HTR-8/SVneo (cell line): ENCODE measurements around the gene MAML2.

Experiments used
- DNase-seq: peaks from one replicate; pipeline ENCODE4 v3.0.0; 2011; ENCODE audit warnings: low spot score, mixed read lengths; ENCODE audit not compliant: insufficient read length
- FAIRE-seq: peaks from 2 replicates; lab custom pipeline; 2011; peaks lifted over from hg19 to GRCh38; lab: Jason Lieb, UNC

Gene MAML2

GRCh38 chr11:96147906-96148486 is 195.0 kb downstream of the MAML2 start:
- DNase-seq (no peak), FAIRE-seq (no peak)

GRCh38 chr11:96147186-96147585 is 195.8 kb downstream of the MAML2 start:
- no peak for DNase-seq
- no peak for FAIRE-seq

DNA sequence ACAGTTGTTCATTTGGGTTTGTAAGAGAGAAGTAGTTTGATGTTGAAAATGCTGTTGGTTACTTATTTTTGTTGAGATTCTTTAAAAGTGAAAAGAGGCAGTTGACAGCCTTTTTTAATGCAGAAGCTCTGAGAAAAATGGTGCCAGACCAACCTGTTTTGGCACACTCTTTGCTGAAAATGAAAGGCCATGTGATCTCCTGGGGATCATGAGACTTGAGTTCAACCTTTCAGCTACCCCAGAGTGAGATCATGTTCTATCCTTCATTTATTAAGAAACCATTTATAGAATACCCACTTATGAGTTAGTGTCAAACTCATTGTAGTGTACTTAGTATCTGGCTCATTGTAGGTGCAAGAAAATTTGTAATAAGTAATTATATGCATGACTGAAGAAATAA is 196.2 kb downstream of the MAML2 start:
- FAIRE-seq (no peak), DNase-seq (no peak)

DNA sequence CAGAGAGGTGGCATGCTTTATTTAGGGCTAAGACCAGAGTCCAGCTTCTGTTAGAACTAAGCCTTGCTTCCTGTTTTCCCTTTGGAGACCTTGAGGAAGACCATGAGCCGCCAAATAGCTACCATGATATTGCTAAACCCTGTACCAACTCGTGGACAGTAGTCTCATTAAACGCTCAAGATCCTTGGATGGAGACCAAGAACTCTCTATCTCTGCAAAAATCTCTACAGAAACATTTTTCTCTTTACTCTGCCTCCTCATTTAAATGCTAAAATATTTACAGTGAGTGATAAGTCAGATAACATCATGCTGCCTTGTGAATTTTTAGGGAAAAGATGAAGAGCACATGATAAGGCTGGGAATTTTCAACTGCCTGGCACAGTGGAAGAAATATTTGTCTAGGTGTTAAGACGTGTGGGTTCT is 197.8 kb downstream of the MAML2 start:
- FAIRE-seq (no peak), DNase-seq (no peak)

- DNase-seq: no peak
- FAIRE-seq: no peak
Measured at GRCh38 chr11:96144553-96144952, 198.4 kb downstream of the MAML2 start.

DNA sequence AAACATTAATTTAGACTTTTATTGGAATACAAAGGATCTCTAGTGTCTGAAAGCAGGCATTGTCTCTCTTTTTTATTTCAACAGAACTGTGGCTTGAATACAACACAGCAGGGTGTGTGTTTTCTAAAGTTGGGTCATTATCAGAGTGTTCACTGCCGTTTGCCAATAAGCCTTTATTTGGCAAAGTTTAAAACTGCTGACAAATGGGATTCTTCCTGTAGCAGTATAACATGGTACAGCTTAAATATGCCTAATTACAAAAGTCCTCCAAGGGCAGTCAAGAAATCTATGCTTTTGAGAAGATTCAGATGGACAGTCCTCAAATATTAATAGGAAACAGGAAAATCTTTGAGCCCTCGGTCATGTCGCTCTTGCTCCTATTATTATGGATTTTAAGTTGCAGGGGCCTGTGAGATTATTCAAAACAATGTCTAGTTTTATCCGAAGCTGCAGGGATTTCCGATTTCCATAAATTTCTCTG is 199.9 kb downstream of the MAML2 start:
- FAIRE-seq (no peak), DNase-seq (no peak)

DNA sequence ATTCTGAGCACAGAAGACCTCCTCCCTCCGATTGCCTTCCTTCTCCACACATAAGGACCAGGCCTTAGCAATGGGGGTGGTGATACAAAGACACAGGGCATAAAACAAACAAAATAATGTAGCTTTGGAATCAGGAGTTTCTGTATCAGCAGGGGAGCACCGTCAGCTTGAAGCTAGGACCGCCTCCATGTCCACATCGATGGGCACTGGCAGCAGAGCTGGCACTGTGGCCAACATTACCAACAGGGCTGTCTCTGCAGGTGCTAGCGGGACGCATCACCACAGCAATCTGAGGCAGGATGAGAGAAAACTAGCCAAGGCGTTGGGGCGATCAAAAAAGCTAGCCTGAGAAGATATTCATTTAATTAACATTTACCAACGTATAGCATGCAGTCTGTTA is 201.4 kb downstream of the MAML2 start:
- DNase-seq: no peak
- no peak for FAIRE-seq

DNA sequence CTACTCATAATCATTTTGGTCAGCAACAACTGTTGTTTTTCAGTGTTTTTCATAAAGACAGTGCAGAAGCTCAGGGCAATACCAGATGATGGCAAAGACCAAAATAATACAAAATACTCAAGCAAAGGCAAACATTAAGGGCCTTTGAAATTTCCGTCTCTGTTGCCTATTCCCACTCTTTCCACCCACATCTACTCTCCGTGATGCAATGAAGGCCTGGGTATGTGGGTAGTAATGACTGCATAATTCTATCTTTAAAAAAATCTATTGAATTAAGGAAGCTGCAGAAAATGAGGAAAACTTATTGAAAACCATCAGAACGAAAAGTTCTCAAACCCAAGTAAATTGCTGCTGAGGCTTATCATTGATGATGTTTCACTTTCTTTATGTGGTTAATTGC is 203.3 kb downstream of the MAML2 start:
- DNase-seq (no peak), FAIRE-seq (no peak)

GRCh38 chr11:96137373-96137772 is 205.6 kb downstream of the MAML2 start:
- DNase-seq: no peak
- no peak for FAIRE-seq

GRCh38 chr11:96136613-96137298 is 206.2 kb downstream of the MAML2 start:
- FAIRE-seq (no peak), DNase-seq (no peak)

DNA sequence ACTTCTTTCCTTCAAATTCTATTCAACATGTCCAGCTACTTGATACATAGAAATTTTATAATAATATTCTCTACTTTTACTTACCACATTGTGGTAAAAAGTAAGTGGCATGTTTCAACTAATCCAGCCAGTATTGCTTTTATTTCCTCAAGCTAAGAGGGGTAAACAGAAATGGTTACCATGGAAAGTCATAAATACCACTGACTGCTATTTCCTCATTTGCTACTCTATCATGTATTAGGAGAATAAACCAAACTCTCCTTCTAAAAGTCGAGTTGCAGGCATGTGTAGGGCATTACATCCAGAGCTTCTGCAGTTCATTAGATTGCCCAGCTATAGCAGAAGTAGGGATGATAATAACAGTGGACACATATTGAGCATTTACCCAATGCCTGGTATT is 208.4 kb downstream of the MAML2 start:
- FAIRE-seq (no peak), DNase-seq (no peak)

DNA sequence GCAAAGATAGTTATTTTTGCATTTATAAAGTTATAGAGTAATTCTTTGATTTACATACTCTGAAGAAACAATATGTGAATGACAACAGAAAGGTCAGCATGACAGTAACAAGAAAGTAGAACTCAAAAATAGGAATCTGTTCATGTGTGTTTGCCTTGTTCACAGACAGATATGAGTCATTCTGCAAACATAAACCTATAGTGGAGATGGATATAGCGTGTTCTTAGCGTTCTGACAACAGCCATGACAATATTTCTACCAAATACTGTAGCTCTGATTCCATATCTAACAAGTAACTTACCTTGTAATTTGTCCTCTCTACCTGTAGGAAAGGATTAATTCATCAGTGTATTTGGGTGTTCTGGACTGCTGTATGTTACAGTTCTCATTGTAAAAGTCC is 210.6 kb downstream of the MAML2 start:
- DNase-seq: no peak

DNA sequence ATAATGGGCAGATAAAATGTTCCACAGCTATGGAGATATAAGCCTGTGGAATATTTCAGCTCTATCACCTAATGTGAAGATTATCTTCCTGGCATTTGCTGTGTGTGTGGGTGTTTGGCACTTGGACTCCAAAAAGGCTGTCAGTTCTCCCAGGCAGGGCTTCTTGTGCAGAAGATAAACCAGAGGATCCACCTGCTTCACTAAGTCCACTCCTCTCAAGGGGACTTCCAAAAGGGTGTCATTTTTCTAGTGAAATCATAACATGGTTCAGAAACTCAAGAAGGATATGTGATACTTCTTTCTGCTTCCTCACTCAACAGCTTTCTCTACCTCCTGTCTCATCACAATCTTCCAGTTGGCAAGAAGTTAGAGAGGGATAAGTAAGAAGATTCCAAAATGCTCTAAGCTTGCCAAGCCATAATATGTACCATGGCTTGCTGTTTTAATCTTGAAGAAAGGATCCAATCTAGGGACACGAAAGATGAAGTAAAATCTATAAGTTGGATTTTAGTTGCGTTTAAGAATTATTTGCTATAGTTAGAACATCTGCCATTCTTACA is 212.9 kb downstream of the MAML2 start:
- FAIRE-seq (no peak), DNase-seq (no peak)

More for the DNA sequence above, 210.6 kb downstream of the MAML2 start:
- FAIRE-seq: no peak

GRCh38 chr11:96127596-96127959 is 215.4 kb downstream of the MAML2 start:
- DNase-seq: no peak
- FAIRE-seq: no peak

- FAIRE-seq (no peak), DNase-seq (no peak)
Measured at GRCh38 chr11:96126917-96127595, 215.9 kb downstream of the MAML2 start.

DNA sequence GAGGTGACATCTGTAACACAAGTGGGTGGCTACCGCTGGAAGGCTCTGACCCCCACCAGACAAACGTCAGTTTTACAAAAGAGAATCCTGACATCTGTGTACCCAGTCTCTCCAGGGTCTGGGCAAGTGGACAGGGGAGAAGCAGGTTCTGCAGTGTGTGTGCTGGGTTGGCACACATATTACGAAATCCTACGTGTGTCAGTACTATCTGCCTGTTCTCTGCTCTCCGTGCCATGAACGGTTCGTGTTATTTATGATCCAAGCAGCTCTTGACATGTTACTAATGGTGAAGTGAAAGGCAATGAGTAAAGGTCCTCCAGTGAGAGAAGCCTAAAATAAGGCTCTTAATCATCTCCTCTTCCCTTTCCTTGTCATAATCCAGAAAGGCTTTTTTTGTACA is 217.6 kb downstream of the MAML2 start:
- peak; percentile 13 for FAIRE-seq
- DNase-seq: no peak

DNA sequence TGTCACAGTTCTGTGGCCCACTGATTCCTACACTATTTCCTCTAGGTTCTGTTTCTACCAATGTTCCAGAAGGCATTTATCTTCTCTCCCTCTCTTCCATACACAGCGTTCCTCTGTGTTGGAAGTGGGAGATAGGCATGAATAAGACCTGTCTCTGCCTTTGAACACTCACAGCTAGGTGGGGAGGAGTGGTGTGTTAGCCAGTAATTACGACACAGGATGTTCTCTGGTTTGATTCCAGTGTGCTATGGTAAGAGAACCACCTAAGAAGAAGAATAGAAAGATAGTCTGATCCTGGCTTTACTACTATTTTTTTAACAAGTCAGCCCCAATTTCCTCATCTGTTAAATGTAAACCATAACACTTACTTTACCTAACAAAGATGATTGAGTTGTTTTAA is 218.8 kb downstream of the MAML2 start:
- no peak for FAIRE-seq
- no peak for DNase-seq

DNA sequence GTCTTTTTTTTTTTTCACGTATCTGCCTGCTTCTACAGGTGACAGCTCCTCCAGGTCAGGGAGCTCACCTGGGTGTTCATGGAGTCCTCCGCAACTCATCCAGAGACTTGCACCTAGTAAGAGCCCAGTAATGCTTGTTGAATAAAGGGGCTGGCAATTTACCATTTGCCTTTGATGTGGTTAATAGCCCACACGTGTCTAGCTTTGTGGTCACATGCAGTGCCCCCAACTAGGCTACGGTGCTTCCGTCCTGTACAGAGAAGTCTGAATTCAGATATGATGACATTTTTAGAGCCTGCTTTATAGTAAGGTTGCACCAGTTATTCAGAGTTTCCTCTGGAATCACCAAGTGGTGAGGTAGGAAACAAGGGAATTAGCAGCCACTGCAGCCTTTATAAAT is 219.7 kb downstream of the MAML2 start:
- no peak for FAIRE-seq
- DNase-seq: no peak

GRCh38 chr11:96122601-96123074 is 220.4 kb downstream of the MAML2 start:
- peak; percentile 85 for FAIRE-seq

GRCh38 chr11:96119211-96119610 is 223.8 kb downstream of the MAML2 start:
- FAIRE-seq (no peak), DNase-seq (no peak)

More at GRCh38 chr11:96122601-96123074, 220.4 kb downstream of the MAML2 start:
- peak; percentile 77 for DNase-seq

- no peak for DNase-seq
- no peak for FAIRE-seq
Measured at GRCh38 chr11:96116376-96116775, 226.6 kb downstream of the MAML2 start.
